Loucy (cell line): ENCODE measurements around the gene MRE11.

Experiments used
- H2AFZ ChIP-seq: fragments of 200-600 bp; sonication (generic); 2 replicates; pipeline ENCODE4 v1.6.0; 2016; ENCODE audit warnings: antibody characterized with exemption, mild to moderate bottlenecking, low read length, moderate library complexity
- H3F3A ChIP-seq: fragments of 200-600 bp; 2 replicates; pipeline ENCODE4 v1.6.0; 2016; ENCODE audit warnings: antibody characterized with exemption, low read depth, mild to moderate bottlenecking
- H3K27me3 ChIP-seq: fragments of 200-600 bp; sonication (generic); 2 replicates; pipeline ENCODE4 v1.6.1; 2014; ENCODE audit warnings: low read length, mild to moderate bottlenecking; ENCODE audit not compliant: insufficient read depth, poor library complexity, severe bottlenecking
- H3K36me3 ChIP-seq: fragments of 200-600 bp; sonication (generic); 2 replicates; pipeline ENCODE4 v1.6.1; 2016; ENCODE audit warnings: low read length; ENCODE audit not compliant: insufficient read depth
- H3K4me1 ChIP-seq: fragments of 200-600 bp; sonication (generic); 2 replicates; pipeline ENCODE4 v1.5.1; 2014; ENCODE audit warnings: low read length, mild to moderate bottlenecking; ENCODE audit not compliant: insufficient read depth, poor library complexity, severe bottlenecking
- H3K4me2 ChIP-seq: fragments of 200-600 bp; sonication (generic); 2 replicates; pipeline ENCODE4 v1.6.0; 2014; ENCODE audit warnings: antibody characterized with exemption, low read length, low read depth, mild to moderate bottlenecking; ENCODE audit not compliant: poor library complexity, severe bottlenecking
- H3K4me3 ChIP-seq: fragments of 200-600 bp; sonication (generic); 2 replicates; pipeline ENCODE4 v1.5.1; 2014; ENCODE audit warnings: low read length, mild to moderate bottlenecking, mixed read lengths; ENCODE audit not compliant: poor library complexity, severe bottlenecking
- H3K79me2 ChIP-seq: fragments of 200-600 bp; sonication (generic); 2 replicates; pipeline ENCODE4 v1.6.1; 2014; ENCODE audit warnings: low read length; ENCODE audit not compliant: insufficient read depth
- H3K9ac ChIP-seq: fragments of 200-600 bp; sonication (generic); 2 replicates; pipeline ENCODE4 v1.6.0; 2014; ENCODE audit warnings: mild to moderate bottlenecking, low read depth, low read length, moderate library complexity; ENCODE audit not compliant: poor library complexity, severe bottlenecking
- H3K9me2 ChIP-seq: fragments of 200-600 bp; sonication (generic); replicated peaks from 2 replicates; pipeline ENCODE4 v1.6.1; 2016; ENCODE audit warnings: low read depth, low read length, mixed read lengths
- H3K9me3 ChIP-seq: fragments of 200-600 bp; sonication (generic); 2 replicates; pipeline ENCODE4 v1.6.1; 2014; ENCODE audit warnings: mild to moderate bottlenecking, antibody characterized with exemption, low read length, low read depth; ENCODE audit not compliant: insufficient read depth
- H4K20me1 ChIP-seq: fragments of 200-600 bp; sonication (generic); 2 replicates; pipeline ENCODE4 v1.6.0; 2014; ENCODE audit warnings: antibody characterized with exemption, low read length, mild to moderate bottlenecking; ENCODE audit not compliant: insufficient read depth, poor library complexity, severe bottlenecking
- EZH2phosphoT487 ChIP-seq: fragments of 200-600 bp; IDR thresholded peaks from 2 replicates; pipeline ENCODE4 v1.6.1; 2018; ENCODE audit warnings: antibody characterized with exemption, mild to moderate bottlenecking, moderate library complexity, borderline replicate concordance
- TF ChIP-seq, protein P1 (sequence below): fragments of 200-600 bp; sonication (generic); conservative IDR thresholded peaks from 2 replicates; pipeline ENCODE4 v1.5.1; 2014; ENCODE audit warnings: mild to moderate bottlenecking, antibody characterized with exemption, low read length

Gene MRE11

DNA sequence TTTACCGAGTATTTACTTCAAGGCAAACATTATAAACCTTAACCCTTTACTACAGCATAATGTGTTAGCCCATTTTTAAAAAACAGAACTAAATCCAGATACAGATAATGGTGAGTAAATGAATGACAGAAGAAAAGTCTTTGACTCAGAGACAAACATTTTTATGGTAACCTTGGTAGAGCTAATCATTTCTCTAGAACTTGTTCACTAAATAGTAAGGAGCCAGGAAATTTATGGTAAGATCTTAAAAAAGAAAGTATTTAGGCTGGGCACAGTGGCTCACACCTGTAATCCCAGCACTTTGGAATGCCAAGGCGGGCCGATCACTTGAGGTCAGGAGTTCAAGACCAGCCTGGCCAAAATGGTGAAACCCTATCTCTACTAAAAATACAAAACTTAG, 38.6 kb upstream of the MRE11 start:
- no peak overlapping the region for H3K4me3 ChIP-seq
- H3K9me3 ChIP-seq = no peaks in the 10 kb centered on the region
- no peaks in the 10 kb centered on the region for H3F3A ChIP-seq
- no peaks in the 10 kb centered on the region for H3K9me2 ChIP-seq
- no peaks in the 10 kb centered on the region for H3K36me3 ChIP-seq
- no peak overlapping the region for H2AFZ ChIP-seq
- no peaks in the 10 kb centered on the region for H3K79me2 ChIP-seq
- no peaks in the 10 kb centered on the region for H4K20me1 ChIP-seq
- no peak overlapping the region for H3K4me2 ChIP-seq
- no peak overlapping the region for H3K9ac ChIP-seq
- H3K27me3 ChIP-seq = no peaks in the 10 kb centered on the region
- peaks cover under 1% of the 10 kb centered on the region for H3K4me1 ChIP-seq
- TF ChIP-seq, protein P1, sequence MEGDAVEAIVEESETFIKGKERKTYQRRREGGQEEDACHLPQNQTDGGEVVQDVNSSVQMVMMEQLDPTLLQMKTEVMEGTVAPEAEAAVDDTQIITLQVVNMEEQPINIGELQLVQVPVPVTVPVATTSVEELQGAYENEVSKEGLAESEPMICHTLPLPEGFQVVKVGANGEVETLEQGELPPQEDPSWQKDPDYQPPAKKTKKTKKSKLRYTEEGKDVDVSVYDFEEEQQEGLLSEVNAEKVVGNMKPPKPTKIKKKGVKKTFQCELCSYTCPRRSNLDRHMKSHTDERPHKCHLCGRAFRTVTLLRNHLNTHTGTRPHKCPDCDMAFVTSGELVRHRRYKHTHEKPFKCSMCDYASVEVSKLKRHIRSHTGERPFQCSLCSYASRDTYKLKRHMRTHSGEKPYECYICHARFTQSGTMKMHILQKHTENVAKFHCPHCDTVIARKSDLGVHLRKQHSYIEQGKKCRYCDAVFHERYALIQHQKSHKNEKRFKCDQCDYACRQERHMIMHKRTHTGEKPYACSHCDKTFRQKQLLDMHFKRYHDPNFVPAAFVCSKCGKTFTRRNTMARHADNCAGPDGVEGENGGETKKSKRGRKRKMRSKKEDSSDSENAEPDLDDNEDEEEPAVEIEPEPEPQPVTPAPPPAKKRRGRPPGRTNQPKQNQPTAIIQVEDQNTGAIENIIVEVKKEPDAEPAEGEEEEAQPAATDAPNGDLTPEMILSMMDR = no peak
- no peak for TF ChIP-seq EZH2phosphoT487

DNA sequence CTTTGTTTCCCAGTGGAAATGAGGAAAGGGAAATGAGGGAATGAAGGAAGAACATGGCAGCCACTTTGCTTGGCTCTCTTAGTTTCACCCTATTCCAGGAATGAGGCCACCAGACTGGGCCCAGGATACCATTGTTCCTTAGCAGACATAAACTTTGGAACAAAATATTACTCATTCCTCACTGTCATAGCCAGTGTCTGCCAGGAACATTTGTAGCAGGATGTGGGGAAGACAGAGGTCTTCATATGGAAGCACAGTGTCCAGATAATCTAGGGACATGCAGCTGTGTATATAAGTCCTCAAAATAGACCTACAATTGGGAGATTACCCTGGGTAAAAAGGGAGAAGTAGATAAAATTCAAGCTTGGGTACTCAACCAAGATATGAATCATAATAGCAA, 34.9 kb upstream of the MRE11 start:
- Histone ChIP-seq H3K4me1 (no peaks in the 10 kb centered on the region), H3K4me3 (no peak overlapping the region), H3K36me3 (no peaks in the 10 kb centered on the region), H3K79me2 (no peaks in the 10 kb centered on the region), H3K4me2 (no peak overlapping the region), H3K9me3 (no peaks in the 10 kb centered on the region), H3F3A (no peaks in the 10 kb centered on the region), H2AFZ (no peak overlapping the region), H4K20me1 (no peaks in the 10 kb centered on the region), H3K27me3 (no peaks in the 10 kb centered on the region), H3K9ac (no peak overlapping the region), H3K9me2 (no peaks in the 10 kb centered on the region)
- TF ChIP-seq EZH2phosphoT487 = no peak
- TF ChIP-seq, protein P1 = no peak

DNA sequence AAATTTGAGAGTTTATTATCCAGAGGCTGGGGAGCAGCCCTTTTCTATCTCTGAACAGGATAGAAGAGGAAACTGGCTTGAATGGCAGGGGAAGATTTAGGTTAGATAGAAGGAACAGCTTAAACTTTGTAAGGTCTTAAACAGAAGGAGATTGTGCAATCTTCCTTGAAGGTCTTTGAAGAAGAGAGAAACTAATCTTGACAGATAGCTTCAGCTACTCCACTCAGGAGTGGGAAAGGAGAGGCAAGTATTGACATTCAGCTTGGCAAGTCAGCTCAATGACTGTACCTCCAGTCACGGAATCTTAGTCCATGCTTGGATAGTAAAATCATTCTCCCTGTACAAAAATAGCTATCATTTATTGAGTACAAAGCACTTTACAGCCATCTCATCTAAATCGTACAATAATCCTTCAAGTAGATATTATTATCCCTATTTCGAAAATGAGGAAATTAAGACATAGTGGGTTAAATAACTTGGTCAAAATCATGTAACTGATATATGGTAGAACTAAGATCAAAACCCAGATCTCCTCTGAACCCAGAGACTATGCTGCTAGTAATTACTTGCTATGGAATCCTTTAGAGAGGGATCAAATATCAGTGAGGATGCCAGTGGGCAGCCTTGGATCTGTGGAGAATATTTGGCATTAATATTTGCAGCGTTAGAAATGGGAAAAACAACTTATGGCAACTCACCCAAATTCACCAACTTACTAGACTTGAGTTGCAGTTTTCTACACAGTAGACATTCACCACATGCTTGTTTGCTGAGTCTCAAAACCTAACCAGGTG, 33.2 kb upstream of the MRE11 start:
- Histone ChIP-seq H3K9me3 (no peaks in the 10 kb centered on the region), H3K79me2 (no peaks in the 10 kb centered on the region), H2AFZ (no peak overlapping the region), H3K4me1 (no peaks in the 10 kb centered on the region), H3K27me3 (no peaks in the 10 kb centered on the region), H3K36me3 (no peaks in the 10 kb centered on the region), H3K9me2 (no peaks in the 10 kb centered on the region), H3K4me3 (no peak overlapping the region), H3K9ac (no peak overlapping the region), H3F3A (no peaks in the 10 kb centered on the region), H3K4me2 (no peak overlapping the region), H4K20me1 (no peaks in the 10 kb centered on the region)
- TF ChIP-seq, protein P1 = no peak
- TF ChIP-seq EZH2phosphoT487 = no peak
